ENCODE data around the gene PRKN. TPM values are rescaled to one million over a fixed set of nuclear protein-coding genes. Genes with fewer than 3 reads are reported as not detected.

PRKN gene
- total and polyA plus RNA-seq, 2 experiments from 2014 or later: 0.10 to 0.84 TPM

DNA sequence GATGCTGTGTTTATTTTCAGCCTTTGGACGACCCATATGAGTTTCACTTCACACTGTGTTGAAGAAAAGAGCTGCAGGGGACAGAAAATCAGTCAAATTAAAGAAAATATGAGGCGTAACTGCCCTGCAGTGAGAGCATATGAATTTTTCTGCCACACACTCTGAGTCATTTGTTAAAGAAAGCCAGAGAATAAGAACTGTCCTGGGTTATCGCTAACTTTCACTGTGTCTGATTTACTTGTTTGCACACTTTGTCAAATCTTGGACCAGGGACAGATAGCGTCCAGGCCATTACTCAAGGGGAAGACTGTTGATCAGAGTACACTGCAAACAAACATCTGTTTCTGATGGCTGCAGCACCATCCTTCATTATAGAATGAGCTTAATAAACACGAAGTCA is 1326.9 kb downstream of the PRKN start:
- Mint-ChIP-seq H3K36me3 (ENCODE audit: low read depth) (peaks cover 4% of the 10 kb centered on the region; the same call in 1 of the 3 replicates), H3K4me1 (peaks cover 2% of the 10 kb centered on the region; the same call in 1 of the 3 replicates), H3K27me3 (ENCODE audit: insufficient read depth, low read depth, poor library complexity) (peaks cover 2% of the 10 kb centered on the region), H3K4me3 (no peak overlapping the region), H3K9me3 (peaks cover 33% of the 10 kb centered on the region), H3K27ac (no peak overlapping the region)
- Histone ChIP-seq H3K4me3 (no peak overlapping the region), H4K20me1 (replicated peaks; ENCODE audit: insufficient read depth) (no peaks in the 10 kb centered on the region), H3K4me1 (ENCODE audit: insufficient read depth) (no peaks in the 10 kb centered on the region; the same call in 1 of the 2 replicates), H3K36me3 (ENCODE audit: insufficient read depth) (no peaks in the 10 kb centered on the region), H3F3A (replicated peaks; ENCODE audit: low read depth) (no peaks in the 10 kb centered on the region), H3K9me2 (ENCODE audit: insufficient read depth) (no peaks in the 10 kb centered on the region), H2AFZ (no peak overlapping the region), H3K27me3 (ENCODE audit: insufficient read depth) (no peaks in the 10 kb centered on the region), H3K4me2 (no peak overlapping the region), H3K79me2 (replicated peaks; ENCODE audit: insufficient read depth) (no peaks in the 10 kb centered on the region), H3K27ac (ENCODE audit: low read depth) (no peak overlapping the region)
- DNase-seq (ENCODE audit: low spot score) (no peak), ATAC-seq (no peak)
- TF ChIP-seq ZNF114 (CRISPR knock-in tag; IDR thresholded peaks at IDR 0.05): no peak
- TF ChIP-seq, protein P1, sequence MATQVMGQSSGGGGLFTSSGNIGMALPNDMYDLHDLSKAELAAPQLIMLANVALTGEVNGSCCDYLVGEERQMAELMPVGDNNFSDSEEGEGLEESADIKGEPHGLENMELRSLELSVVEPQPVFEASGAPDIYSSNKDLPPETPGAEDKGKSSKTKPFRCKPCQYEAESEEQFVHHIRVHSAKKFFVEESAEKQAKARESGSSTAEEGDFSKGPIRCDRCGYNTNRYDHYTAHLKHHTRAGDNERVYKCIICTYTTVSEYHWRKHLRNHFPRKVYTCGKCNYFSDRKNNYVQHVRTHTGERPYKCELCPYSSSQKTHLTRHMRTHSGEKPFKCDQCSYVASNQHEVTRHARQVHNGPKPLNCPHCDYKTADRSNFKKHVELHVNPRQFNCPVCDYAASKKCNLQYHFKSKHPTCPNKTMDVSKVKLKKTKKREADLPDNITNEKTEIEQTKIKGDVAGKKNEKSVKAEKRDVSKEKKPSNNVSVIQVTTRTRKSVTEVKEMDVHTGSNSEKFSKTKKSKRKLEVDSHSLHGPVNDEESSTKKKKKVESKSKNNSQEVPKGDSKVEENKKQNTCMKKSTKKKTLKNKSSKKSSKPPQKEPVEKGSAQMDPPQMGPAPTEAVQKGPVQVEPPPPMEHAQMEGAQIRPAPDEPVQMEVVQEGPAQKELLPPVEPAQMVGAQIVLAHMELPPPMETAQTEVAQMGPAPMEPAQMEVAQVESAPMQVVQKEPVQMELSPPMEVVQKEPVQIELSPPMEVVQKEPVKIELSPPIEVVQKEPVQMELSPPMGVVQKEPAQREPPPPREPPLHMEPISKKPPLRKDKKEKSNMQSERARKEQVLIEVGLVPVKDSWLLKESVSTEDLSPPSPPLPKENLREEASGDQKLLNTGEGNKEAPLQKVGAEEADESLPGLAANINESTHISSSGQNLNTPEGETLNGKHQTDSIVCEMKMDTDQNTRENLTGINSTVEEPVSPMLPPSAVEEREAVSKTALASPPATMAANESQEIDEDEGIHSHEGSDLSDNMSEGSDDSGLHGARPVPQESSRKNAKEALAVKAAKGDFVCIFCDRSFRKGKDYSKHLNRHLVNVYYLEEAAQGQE (IDR thresholded peaks at IDR 0.05; ENCODE audit: unreplicated experiment): no peak
- TF ChIP-seq, protein P2, sequence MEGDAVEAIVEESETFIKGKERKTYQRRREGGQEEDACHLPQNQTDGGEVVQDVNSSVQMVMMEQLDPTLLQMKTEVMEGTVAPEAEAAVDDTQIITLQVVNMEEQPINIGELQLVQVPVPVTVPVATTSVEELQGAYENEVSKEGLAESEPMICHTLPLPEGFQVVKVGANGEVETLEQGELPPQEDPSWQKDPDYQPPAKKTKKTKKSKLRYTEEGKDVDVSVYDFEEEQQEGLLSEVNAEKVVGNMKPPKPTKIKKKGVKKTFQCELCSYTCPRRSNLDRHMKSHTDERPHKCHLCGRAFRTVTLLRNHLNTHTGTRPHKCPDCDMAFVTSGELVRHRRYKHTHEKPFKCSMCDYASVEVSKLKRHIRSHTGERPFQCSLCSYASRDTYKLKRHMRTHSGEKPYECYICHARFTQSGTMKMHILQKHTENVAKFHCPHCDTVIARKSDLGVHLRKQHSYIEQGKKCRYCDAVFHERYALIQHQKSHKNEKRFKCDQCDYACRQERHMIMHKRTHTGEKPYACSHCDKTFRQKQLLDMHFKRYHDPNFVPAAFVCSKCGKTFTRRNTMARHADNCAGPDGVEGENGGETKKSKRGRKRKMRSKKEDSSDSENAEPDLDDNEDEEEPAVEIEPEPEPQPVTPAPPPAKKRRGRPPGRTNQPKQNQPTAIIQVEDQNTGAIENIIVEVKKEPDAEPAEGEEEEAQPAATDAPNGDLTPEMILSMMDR (conservative IDR thresholded peaks at IDR 0.05; ENCODE audit: low read depth in 2 of 2): no peak
- no peak for TF ChIP-seq NANOG (IDR thresholded peaks at IDR 0.05; ENCODE audit: borderline replicate concordance)
- TF ChIP-seq, protein P3, sequence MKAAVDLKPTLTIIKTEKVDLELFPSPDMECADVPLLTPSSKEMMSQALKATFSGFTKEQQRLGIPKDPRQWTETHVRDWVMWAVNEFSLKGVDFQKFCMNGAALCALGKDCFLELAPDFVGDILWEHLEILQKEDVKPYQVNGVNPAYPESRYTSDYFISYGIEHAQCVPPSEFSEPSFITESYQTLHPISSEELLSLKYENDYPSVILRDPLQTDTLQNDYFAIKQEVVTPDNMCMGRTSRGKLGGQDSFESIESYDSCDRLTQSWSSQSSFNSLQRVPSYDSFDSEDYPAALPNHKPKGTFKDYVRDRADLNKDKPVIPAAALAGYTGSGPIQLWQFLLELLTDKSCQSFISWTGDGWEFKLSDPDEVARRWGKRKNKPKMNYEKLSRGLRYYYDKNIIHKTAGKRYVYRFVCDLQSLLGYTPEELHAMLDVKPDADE (IDR thresholded peaks at IDR 0.05): no peak
- TF ChIP-seq CREB1 (CRISPR knock-in tag; IDR thresholded peaks at IDR 0.05; ENCODE audit: low read depth): no peak
- TF ChIP-seq JUNB (IDR thresholded peaks at IDR 0.05; ENCODE audit: unreplicated experiment): no peak
- TF ChIP-seq POLR2AphosphoS5 (IDR thresholded peaks at IDR 0.05; ENCODE audit: low read depth): no peak

DNA sequence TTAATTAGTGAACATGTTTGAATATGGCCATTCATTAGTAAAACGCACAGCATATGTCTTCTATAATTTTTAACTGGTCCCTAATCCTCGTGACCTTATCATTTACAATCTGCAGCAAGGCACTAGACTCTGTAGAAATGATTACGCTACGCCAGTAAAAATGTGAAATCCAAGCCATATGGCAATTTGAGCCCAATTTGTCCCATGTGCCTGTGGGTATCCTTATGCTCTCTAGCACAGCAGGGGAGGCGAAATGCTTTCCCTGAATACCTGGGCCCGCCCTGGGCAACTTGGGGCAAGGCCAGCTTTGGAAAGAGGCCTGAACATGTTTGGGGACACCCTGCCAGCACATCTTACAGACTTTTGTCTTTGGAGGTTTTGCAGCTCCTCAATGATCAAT is 1331.0 kb downstream of the PRKN start:
- H3K4me3 Mint-ChIP-seq: no peak overlapping the region
- H3K9me3 Mint-ChIP-seq: peaks cover 21% of the 10 kb centered on the region
- TF ChIP-seq, protein P4, sequence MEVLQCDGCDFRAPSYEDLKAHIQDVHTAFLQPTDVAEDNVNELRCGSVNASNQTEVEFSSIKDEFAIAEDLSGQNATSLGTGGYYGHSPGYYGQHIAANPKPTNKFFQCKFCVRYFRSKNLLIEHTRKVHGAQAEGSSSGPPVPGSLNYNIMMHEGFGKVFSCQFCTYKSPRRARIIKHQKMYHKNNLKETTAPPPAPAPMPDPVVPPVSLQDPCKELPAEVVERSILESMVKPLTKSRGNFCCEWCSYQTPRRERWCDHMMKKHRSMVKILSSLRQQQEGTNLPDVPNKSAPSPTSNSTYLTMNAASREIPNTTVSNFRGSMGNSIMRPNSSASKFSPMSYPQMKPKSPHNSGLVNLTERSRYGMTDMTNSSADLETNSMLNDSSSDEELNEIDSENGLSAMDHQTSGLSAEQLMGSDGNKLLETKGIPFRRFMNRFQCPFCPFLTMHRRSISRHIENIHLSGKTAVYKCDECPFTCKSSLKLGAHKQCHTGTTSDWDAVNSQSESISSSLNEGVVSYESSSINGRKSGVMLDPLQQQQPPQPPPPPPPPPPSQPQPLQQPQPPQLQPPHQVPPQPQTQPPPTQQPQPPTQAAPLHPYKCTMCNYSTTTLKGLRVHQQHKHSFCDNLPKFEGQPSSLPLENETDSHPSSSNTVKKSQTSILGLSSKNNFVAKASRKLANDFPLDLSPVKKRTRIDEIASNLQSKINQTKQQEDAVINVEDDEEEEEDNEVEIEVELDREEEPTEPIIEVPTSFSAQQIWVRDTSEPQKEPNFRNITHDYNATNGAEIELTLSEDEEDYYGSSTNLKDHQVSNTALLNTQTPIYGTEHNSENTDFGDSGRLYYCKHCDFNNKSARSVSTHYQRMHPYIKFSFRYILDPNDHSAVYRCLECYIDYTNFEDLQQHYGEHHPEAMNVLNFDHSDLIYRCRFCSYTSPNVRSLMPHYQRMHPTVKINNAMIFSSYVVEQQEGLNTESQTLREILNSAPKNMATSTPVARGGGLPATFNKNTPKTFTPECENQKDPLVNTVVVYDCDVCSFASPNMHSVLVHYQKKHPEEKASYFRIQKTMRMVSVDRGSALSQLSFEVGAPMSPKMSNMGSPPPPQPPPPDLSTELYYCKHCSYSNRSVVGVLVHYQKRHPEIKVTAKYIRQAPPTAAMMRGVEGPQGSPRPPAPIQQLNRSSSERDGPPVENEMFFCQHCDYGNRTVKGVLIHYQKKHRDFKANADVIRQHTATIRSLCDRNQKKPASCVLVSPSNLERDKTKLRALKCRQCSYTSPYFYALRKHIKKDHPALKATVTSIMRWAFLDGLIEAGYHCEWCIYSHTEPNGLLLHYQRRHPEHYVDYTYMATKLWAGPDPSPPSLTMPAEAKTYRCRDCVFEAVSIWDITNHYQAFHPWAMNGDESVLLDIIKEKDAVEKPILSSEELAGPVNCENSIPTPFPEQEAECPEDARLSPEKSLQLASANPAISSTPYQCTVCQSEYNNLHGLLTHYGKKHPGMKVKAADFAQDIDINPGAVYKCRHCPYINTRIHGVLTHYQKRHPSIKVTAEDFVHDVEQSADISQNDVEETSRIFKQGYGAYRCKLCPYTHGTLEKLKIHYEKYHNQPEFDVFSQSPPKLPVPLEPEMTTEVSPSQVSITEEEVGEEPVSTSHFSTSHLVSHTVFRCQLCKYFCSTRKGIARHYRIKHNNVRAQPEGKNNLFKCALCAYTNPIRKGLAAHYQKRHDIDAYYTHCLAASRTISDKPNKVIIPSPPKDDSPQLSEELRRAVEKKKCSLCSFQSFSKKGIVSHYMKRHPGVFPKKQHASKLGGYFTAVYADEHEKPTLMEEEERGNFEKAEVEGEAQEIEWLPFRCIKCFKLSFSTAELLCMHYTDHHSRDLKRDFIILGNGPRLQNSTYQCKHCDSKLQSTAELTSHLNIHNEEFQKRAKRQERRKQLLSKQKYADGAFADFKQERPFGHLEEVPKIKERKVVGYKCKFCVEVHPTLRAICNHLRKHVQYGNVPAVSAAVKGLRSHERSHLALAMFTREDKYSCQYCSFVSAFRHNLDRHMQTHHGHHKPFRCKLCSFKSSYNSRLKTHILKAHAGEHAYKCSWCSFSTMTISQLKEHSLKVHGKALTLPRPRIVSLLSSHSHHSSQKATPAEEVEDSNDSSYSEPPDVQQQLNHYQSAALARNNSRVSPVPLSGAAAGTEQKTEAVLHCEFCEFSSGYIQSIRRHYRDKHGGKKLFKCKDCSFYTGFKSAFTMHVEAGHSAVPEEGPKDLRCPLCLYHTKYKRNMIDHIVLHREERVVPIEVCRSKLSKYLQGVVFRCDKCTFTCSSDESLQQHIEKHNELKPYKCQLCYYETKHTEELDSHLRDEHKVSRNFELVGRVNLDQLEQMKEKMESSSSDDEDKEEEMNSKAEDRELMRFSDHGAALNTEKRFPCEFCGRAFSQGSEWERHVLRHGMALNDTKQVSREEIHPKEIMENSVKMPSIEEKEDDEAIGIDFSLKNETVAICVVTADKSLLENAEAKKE (CRISPR knock-in tag; IDR thresholded peaks at IDR 0.05): no peak
- TF ChIP-seq POLR2AphosphoS5 (IDR thresholded peaks at IDR 0.05; ENCODE audit: low read depth) (no peak), ZNF331 (CRISPR knock-in tag; IDR thresholded peaks at IDR 0.05; ENCODE audit: low read depth) (no peak)

More for the DNA sequence above, 1331.0 kb downstream of the PRKN start:
- Histone ChIP-seq H3K9me2 (ENCODE audit: insufficient read depth) (no peaks in the 10 kb centered on the region), H3K27ac (ENCODE audit: low read depth) (no peak overlapping the region), H3K4me2 (no peak overlapping the region), H3K36me3 (ENCODE audit: insufficient read depth) (no peaks in the 10 kb centered on the region), H3K27me3 (ENCODE audit: insufficient read depth) (no peaks in the 10 kb centered on the region), H3K79me2 (replicated peaks; ENCODE audit: insufficient read depth) (no peaks in the 10 kb centered on the region), H3F3A (replicated peaks; ENCODE audit: low read depth) (no peaks in the 10 kb centered on the region), H3K4me3 (no peak overlapping the region), H4K20me1 (replicated peaks; ENCODE audit: insufficient read depth) (no peaks in the 10 kb centered on the region), H3K4me1 (ENCODE audit: insufficient read depth) (no peaks in the 10 kb centered on the region; the same call in 1 of the 2 replicates), H2AFZ (no peak overlapping the region)
- peaks cover 4% of the 10 kb centered on the region; the same call in 1 of the 3 replicates for H3K36me3 Mint-ChIP-seq (ENCODE audit: low read depth)
- H3K4me1 Mint-ChIP-seq: no peaks in the 10 kb centered on the region
- H3K27me3 Mint-ChIP-seq (ENCODE audit: insufficient read depth, low read depth, poor library complexity): peaks cover 3% of the 10 kb centered on the region
- no peak overlapping the region for H3K27ac Mint-ChIP-seq
- DNase-seq (ENCODE audit: low spot score): no peak
- no peak for ATAC-seq

All from GM23338 (cell line).